AG09309 (cell line): ENCODE results near the gene TMEM238.

Source experiments
- DNase-seq: peaks from one replicate; pipeline ENCODE4 v3.0.0-alpha.2; 2010; ENCODE audit warnings: low read depth
- H3K4me3 ChIP-seq: 2 replicates; pipeline ENCODE4 v1.5.1; 2011; ENCODE audit warnings: mild to moderate bottlenecking, low read depth, low read length, moderate library complexity; ENCODE audit not compliant: control insufficient read depth
- TF ChIP-seq, protein P1 (sequence below): IDR thresholded peaks from 2 replicates; pipeline ENCODE4 v1.5.1; 2011; ENCODE audit warnings: mild to moderate bottlenecking, low read depth, low read length, inconsistent platforms; ENCODE audit not compliant: insufficient read depth, control insufficient read depth; ENCODE audit errors: missing control alignments

TMEM238 gene

DNA sequence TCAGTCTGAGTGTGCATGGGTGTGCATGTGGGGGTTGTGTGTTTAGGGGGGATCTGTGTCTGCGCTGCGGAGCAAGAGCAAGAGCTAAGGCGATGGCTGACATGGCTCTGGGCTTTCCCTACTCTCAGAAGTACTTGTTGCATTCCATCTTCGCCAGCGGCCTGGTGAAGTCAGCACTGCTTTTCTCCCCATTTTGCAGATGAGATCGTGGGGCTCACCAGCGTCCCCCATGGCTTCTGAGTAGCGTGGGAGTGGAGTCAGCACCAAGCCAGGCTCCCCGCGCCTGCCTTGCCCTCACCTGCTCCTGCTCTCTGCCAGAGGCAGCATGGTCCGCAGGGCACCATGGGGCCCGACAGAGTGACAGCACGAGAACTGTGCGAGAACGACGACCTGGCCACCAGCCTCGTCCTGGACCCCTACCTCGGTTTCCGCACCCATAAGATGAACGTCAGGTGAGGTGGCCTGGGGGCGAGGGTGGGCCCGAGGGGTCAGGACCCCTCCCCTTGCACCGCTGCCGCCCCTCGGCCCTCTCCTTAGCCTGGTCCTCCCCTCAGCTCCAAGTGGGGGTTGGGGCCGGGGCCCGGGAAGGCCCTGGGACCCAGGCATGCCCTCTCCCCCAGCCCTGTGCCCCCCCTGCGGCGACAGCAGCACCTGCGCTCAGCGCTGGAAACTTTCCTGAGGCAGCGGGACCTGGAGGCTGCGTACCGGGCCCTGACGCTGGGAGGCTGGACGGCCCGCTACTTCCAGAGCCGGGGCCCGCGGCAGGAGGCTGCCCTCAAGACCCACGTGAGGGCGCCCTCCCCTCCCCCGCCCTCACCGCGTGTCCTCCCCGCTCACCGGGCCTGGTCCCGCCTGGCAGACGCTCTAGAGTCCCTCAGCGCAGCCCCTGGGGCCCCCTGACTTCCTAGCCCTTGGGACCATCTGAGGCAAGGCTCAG lies 42.2 kb downstream of the TMEM238 start:
- no peak for DNase-seq
- peak overlapping the region; percentile 77 for H3K4me3 ChIP-seq
- TF ChIP-seq, protein P1, sequence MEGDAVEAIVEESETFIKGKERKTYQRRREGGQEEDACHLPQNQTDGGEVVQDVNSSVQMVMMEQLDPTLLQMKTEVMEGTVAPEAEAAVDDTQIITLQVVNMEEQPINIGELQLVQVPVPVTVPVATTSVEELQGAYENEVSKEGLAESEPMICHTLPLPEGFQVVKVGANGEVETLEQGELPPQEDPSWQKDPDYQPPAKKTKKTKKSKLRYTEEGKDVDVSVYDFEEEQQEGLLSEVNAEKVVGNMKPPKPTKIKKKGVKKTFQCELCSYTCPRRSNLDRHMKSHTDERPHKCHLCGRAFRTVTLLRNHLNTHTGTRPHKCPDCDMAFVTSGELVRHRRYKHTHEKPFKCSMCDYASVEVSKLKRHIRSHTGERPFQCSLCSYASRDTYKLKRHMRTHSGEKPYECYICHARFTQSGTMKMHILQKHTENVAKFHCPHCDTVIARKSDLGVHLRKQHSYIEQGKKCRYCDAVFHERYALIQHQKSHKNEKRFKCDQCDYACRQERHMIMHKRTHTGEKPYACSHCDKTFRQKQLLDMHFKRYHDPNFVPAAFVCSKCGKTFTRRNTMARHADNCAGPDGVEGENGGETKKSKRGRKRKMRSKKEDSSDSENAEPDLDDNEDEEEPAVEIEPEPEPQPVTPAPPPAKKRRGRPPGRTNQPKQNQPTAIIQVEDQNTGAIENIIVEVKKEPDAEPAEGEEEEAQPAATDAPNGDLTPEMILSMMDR = no peak

DNA sequence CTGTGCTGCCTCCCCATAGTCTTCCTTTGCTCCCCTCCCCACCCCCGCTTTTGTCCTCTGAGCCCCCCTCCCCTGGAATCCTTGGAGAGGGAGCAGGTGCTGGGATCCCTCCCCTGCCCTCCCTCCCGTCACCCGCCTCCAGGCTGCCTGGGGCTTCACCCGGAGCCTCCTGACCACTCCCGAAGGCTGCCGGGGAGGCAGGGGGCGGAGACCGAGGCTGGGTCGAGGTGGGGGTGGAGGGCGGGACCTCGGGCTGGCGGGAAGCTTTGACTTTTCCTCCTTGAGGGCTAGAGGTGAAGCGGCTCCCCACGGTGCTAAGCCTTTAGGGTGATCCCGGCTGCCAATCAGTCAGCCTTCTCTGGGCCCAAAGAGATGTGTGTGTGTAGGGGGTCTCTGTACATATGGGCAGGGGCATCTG lies 42.9 kb downstream of the TMEM238 start:
- no peak for DNase-seq
- TF ChIP-seq, protein P1 = no peak
- peak overlapping the region; percentile 77 for H3K4me3 ChIP-seq

DNA sequence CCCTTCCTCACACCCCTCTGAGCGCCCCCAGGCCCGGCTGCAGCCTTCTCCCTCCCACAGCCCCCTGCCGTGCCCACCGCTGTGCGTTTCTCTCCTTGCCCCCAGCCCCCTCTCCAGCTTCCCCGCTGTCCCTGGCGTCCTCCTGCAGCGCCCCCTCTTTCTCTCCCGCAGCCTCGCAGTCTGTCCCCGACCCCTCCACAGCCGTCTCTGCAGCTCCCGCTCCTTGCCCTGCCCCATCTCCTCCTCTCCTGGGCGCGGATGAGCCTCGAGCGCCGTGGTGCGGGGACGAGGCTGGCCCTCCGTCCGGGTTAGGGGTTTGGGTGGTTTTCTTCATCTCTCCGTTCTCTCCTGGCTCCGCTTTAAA lies 43.3 kb downstream of the TMEM238 start:
- DNase-seq = no peak
- peak overlapping the region; percentile 77 for H3K4me3 ChIP-seq
- TF ChIP-seq, protein P1 = peak; percentile 36

DNA sequence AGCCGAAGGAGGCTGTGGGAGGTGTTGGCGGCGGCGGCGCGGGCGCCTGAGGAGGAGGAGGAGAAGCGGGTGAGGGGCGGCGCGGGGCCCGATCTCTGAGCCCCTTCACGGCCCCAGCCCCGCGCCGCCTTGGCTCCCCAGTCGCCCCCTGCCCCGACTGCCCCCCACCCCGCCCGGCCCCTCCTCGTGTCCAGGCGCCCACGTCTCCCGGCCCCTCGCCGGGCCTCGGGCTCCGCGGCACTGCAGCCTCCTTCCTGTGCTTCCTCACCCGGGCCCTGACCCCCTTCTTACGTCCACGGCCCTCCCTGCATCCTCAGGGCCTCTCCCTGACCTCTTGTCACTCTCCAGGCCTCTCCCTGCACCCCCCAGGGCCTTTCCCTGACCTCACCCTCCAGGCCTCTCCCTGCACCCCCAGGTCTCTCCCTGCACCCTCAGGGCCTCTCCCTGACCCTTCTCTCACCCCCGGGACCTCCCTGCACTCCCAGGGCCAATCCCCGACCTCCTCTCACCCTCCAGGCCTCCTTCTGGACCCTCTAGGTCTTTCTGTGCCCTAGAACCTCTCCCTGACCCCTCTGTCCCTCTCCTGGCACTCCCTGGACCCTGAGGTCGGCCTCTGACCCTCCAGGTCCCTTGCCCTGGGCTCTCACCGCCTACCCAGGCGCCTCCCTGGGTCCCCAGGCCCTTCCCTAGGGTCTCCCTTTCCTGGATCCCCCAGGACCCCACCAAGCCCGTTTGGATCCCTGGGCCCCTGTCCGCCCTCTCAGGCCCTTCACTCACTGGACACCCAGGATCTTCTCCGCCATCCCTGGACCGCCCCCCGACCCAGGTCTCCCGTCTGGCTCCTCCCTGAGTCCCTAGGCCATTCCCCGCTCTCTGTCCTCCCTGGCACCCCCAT lies 44.0 kb downstream of the TMEM238 start:
- no peak for DNase-seq
- TF ChIP-seq, protein P1 = no peak

DNA sequence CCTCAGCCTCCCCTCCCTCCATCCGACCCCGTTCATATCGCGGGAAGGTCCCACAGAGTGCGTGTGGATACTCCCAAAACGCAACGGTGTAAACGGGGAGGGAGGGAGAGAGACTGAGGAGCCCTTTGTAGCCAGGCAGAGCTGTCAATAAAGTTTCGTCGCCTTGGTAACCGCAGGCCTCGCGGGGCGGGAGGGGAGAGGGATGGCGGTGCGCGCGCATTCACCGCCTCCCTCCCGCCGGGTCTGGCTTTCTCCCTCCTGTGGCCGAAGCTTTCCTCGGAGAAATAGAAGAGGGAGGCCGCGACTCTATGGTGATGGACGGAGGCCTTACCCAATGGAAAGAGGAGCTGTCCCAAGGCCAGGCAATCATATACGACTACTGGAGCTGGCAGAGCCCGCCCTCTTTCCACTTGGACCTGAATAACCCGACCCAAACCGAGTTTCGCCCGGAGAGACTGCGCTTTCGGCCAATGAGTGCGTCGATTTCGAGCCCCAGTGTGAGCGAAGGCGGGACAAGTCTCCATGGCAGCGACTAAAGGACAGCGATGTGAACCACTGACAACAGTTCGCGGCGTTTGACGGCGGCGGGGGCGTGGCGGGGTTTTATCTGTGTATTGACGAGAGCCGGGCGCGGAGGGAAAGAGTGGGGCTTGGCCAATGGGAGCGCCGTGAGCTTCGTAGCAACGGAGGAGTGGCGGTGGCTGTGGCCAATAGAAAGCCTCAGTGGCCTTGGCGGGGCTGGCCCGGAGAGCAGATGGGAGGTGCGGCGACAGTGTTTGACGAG lies 44.8 kb downstream of the TMEM238 start, which contains the start of gene KMT5C:
Gene KMT5C, plus strand, starts transcription at position 772 of the 784 bp plus-strand sequence. CDS start 2,061 bp downstream, outside the sequence.
- TF ChIP-seq, protein P1 = peak; percentile 39
- peak; percentile 100 for DNase-seq
- H3K4me3 ChIP-seq = peak within 1 kb of the TSS; percentile 77

More for the DNA sequence above, 44.0 kb downstream of the TMEM238 start:
- peak overlapping the region; percentile 77 for H3K4me3 ChIP-seq

DNA sequence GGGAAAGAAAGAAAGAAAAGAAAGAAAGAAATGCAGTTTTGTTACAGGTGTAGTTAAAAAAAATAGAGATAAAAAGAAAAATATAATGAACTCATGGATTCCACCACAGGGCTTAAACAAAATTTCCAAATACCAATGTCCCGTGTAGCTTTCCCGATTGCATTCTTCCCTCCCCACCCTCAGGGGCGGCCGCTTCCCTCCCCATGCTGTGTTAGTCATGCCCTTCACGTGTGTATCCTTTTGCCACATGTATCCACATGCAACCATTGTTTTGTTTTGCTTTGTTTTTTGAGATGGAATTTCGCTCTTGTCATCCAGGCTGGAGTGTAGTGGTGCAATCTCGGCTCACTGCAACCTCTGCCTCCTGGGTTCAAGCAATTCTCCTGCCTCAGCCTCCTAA lies 48.0 kb downstream of the TMEM238 start:
- DNase-seq = peak; percentile 39
- H3K4me3 ChIP-seq = no peak overlapping the region

More for the DNA sequence above, 48.0 kb downstream of the TMEM238 start:
- TF ChIP-seq, protein P1 = no peak
